Measurements from ENCODE around the gene RABAC1.

- TF ChIP-seq CTCF (IDR thresholded peaks at IDR 0.05) = no peak
- TF ChIP-seq POLR2A (IDR thresholded peaks at IDR 0.05) = no peak
- TF ChIP-seq POLR2AphosphoS5 (IDR thresholded peaks at IDR 0.05) = no peak
Observed at GRCh38 chr19:41915776-41916414, 43.2 kb downstream of the RABAC1 start.

Measured in sigmoid colon (tissue), 4 donors.